A549 (cell line): ENCODE results near the gene SLC38A4.

Source experiments
- CHD4 ChIP-seq: fragments of 200-600 bp; sonication (generic); IDR thresholded peaks from 2 replicates; pipeline ENCODE4 v1.6.1; 2016; ENCODE audit warnings: antibody characterized with exemption, mild to moderate bottlenecking, borderline replicate concordance
- FOSL2 ChIP-seq, 2 experiments: fragments of 450-650 bp in 1 of 2; fragments of >200 bp in 1 of 2; sonication (Bioruptor Twin) in 1 of 2; formaldehyde crosslinking; IDR thresholded peaks; 2 replicates each; pipeline versions ENCODE4 v1.5.0 to v1.6.1; 2016 to 2020; ENCODE audit warnings: mild to moderate bottlenecking in 1 of 2, moderate library complexity in 1 of 2
- NPAS2 ChIP-seq: fragments of 250-450 bp; sonication (Bioruptor Pico); IDR thresholded peaks from 2 replicates; pipeline ENCODE4 v1.8.0; 2022; ENCODE audit warnings: mild to moderate bottlenecking, moderate library complexity, borderline replicate concordance
- POLR2A ChIP-seq: IDR thresholded peaks from 2 replicates; pipeline ENCODE4 v1.6.1; 2012; ENCODE audit warnings: mild to moderate bottlenecking, low read length
- TF ChIP-seq, protein P1 (sequence below): fragments of >200 bp; sonication (Bioruptor Twin); formaldehyde crosslinking; IDR thresholded peaks from 3 replicates; pipeline ENCODE4 v1.5.1; 2016
- TF ChIP-seq, protein P2 (sequence below): fragments of 450-650 bp; IDR thresholded peaks from 2 replicates; pipeline ENCODE4 v1.6.1; 2014; ENCODE audit warnings: antibody characterized with exemption

DNA sequence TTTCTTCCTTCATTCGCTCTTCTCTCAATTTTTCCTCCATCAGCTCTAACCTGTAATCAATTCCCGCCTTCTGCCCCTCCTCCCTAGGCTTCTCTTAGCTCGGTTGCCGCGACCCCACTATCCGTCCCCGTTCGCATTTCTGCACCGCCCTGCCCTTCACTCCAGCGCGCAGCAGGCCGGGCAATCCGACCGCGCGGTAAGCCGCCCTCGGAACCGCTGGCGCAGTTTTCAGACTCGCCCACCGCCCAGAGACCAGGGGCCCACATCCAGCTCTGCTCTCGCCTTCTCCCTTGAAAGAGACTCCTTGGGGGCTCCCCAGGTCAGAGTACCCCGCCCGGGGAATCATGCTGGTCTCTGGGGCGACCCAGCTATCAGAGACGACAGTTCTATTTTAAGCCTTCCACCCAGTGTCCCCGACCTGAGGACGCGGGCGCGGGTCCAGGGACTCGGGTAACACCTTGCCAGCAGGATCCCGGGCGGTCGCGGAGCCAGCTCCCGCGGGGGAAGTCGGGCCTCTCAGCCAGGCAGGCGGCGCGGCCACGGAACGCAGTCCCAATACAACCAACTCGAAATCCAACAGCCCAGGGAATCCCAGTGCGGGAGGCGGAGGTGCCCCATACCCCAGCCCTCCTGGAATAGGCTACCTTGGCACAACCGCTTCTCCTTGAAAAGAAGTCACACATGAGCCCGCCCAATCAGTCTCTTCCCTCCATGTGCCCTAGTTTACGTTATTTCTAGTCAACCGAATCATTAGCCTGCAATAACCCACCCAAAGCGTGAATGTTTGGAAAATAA lies 5.7 kb upstream of the SLC38A4 start:
- TF ChIP-seq POLR2A: no peak
- TF ChIP-seq, protein P1, sequence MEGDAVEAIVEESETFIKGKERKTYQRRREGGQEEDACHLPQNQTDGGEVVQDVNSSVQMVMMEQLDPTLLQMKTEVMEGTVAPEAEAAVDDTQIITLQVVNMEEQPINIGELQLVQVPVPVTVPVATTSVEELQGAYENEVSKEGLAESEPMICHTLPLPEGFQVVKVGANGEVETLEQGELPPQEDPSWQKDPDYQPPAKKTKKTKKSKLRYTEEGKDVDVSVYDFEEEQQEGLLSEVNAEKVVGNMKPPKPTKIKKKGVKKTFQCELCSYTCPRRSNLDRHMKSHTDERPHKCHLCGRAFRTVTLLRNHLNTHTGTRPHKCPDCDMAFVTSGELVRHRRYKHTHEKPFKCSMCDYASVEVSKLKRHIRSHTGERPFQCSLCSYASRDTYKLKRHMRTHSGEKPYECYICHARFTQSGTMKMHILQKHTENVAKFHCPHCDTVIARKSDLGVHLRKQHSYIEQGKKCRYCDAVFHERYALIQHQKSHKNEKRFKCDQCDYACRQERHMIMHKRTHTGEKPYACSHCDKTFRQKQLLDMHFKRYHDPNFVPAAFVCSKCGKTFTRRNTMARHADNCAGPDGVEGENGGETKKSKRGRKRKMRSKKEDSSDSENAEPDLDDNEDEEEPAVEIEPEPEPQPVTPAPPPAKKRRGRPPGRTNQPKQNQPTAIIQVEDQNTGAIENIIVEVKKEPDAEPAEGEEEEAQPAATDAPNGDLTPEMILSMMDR: no peak
- TF ChIP-seq FOSL2 (IDR thresholded peaks at IDR 0.05): no peak
- TF ChIP-seq FOSL2 (CRISPR knock-in tag; IDR thresholded peaks at IDR 0.05): no peak
- TF ChIP-seq, protein P2, sequence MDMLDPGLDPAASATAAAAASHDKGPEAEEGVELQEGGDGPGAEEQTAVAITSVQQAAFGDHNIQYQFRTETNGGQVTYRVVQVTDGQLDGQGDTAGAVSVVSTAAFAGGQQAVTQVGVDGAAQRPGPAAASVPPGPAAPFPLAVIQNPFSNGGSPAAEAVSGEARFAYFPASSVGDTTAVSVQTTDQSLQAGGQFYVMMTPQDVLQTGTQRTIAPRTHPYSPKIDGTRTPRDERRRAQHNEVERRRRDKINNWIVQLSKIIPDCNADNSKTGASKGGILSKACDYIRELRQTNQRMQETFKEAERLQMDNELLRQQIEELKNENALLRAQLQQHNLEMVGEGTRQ: no peak
- no peak for TF ChIP-seq CHD4
- no peak for TF ChIP-seq NPAS2 (CRISPR knock-in tag)
